T-helper 17 cell (primary cell): Measurements from ENCODE around the gene IGSF3. TPM values are rescaled to one million over a fixed set of nuclear protein-coding genes. Genes with fewer than 3 reads are reported as not detected.

Experiments used
- ATAC-seq: fragments of 150-1000 bp; cut with Tn5 transposase; 2 replicates; pipeline ENCODE4 v1.10.0; 2021; ENCODE audit warnings: mild to moderate bottlenecking, moderate library complexity
- DNase-seq, 3 donors: peaks; one replicate each; pipeline versions ENCODE4 v3.0.0 to v3.0.0-alpha.2; 2020 to 2021
- H3K9me3 ChIP-seq: one replicate; pipeline ENCODE4 v1.7.0; 2013; ENCODE audit warnings: low read length, mild to moderate bottlenecking; ENCODE audit not compliant: control insufficient read depth, poor library complexity, severe bottlenecking
- H3K27ac Mint-ChIP-seq: one replicate; pipeline ENCODE4 v1.8.0; 2022; ENCODE audit warnings: mild to moderate bottlenecking, moderate library complexity, mixed read lengths
- H3K27me3 Mint-ChIP-seq: one replicate; pipeline ENCODE4 v1.8.0; 2022; ENCODE audit warnings: mixed read lengths
- H3K36me3 Mint-ChIP-seq: one replicate; pipeline ENCODE4 v1.8.0; 2022; ENCODE audit warnings: low read depth, mixed read lengths
- H3K4me1 Mint-ChIP-seq: one replicate; pipeline ENCODE4 v1.8.0; 2022; ENCODE audit warnings: mild to moderate bottlenecking, mixed read lengths
- H3K4me3 Mint-ChIP-seq: one replicate; pipeline ENCODE4 v1.8.0; 2022; ENCODE audit warnings: mild to moderate bottlenecking, moderate library complexity, mixed read lengths
- total RNA-seq, 4 donors: library from RNA in 2 of 4; stranded (reverse) in 2 of 4; gene quantifications; one replicate each; pipeline ENCODE4 v1.2.3 and lab custom pipeline; 2022 to 2026

Gene IGSF3
- total RNA-seq, 2 donors from 2014 or later: 0.02 to 0.16 TPM

DNA sequence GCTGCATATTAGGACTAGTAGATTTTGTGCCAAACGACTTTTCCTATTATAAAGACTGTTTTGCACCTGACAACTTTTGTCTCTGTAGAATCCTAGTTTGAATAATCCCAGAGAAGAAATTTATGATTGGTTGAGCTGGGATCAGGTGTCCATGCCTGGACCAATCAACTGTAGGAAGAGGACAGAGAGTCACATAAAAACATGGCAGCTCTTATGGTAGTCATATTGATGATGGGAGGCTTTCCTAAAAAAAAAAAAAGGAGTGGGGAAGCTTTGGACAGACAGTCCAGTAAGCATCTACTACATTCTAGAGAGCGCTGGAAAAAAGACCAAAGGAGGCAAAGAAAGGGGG lies 30.7 kb upstream of the IGSF3 start:
- H3K27ac Mint-ChIP-seq: no peak overlapping the region
- ATAC-seq (no peak), DNase-seq (no peak)
- H3K4me1 Mint-ChIP-seq: no peaks in the 10 kb centered on the region
- H3K9me3 ChIP-seq: no peaks in the 10 kb centered on the region
- H3K27me3 Mint-ChIP-seq: peaks cover 8% of the 10 kb centered on the region
- no peak overlapping the region for H3K4me3 Mint-ChIP-seq
- H3K36me3 Mint-ChIP-seq: peaks cover 2% of the 10 kb centered on the region

DNA sequence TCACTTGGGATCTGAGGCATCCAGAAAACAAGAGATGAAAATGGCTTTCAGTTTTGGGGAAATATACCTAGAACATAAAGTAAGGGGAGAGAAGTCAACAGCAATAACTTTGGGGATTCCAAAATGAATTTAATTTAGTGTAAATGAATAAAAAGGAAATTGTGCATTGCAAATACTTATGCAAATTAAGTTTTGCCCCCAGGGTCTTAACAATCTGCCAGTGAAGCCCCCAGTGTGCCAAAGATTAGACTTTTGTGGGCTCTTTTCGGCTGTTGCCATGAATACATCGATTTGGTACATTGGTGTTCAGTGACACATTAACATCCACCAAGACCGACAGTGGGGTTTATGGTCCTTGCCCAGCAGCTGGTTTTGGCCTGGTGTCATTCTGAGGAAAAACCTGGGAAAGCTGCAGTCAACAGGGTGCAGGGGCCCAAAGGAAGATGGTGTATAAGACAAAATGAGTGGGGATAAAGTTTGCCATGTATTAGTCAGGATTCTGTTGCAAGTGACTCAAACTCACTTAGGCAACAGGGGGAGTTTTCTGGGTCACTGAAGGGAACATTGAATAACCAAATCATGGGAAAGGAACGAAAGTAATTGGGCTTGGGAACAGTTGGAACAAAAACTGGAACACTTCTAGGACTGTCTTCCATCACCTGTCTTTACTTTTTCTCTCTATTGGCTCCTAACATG lies 30.2 kb upstream of the IGSF3 start:
- no peak for DNase-seq
- Mint-ChIP-seq H3K4me1 (no peaks in the 10 kb centered on the region), H3K27me3 (peaks cover 11% of the 10 kb centered on the region)

DNA sequence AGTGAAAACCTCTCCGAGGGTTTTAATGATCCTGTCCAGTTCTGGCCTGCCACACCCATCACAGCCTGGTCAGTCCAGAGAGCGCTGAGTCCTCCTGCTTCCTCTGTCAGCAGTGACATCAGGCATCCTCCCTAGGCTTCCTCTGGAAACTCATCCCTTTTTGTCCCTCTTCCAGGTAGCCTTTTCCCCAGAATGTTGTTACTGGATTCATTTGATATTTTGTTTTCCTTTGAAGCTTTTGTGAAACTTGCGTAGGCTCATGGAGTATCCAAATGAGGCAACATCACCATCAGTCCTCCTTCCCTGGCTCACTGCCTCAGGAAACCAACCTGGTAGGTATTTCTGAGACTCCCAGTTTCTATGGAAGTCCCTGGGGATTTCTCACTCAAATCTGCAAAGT lies 27.0 kb upstream of the IGSF3 start:
- peaks cover 6% of the 10 kb centered on the region for H3K36me3 Mint-ChIP-seq
- peaks cover 34% of the 10 kb centered on the region for H3K27me3 Mint-ChIP-seq
- peaks cover 2% of the 10 kb centered on the region for H3K4me1 Mint-ChIP-seq
- ATAC-seq: no peak
- DNase-seq: no peak
- no peak overlapping the region for H3K4me3 Mint-ChIP-seq
- no peaks in the 10 kb centered on the region for H3K9me3 ChIP-seq
- no peak overlapping the region for H3K27ac Mint-ChIP-seq

More for the DNA sequence above, 30.2 kb upstream of the IGSF3 start:
- Mint-ChIP-seq H3K27ac (no peak overlapping the region), H3K4me3 (no peak overlapping the region), H3K36me3 (peaks cover 2% of the 10 kb centered on the region)
- no peak for ATAC-seq
- H3K9me3 ChIP-seq: no peaks in the 10 kb centered on the region

DNA sequence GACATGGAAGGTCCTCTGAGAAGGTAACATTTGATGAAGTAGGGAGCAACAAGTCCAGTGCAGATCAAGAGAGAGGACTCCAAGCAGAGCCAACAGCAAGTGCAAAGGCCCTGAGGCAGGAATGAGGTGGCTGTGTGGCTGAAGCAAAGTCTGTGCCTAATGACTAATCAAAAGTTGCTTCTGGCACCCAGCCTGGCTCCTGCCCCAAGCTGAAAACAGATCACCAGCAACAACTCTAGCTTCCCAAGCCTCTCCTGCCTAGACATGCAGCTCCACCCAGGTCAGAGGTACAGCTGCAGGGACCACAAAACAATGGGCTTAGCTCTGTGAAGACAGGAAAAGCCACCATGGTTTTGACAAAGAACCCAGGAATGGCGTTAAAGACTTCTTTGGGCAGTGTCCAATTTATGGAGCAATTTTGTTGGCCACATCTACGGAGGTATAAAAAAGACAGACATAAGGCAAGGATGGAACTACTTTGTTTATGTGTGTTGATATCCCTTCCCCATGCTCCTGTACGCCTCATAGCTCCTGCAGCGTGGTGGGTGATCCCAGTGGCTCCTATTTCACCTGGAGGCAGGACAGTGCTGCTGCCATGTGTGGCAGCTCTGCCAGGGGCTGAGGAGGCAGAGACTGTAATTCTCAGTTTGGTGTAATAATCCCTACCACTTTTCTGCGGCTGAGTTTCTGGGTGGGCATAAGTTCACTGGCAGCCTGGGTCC lies 26.4 kb upstream of the IGSF3 start:
- Mint-ChIP-seq H3K27ac (no peak overlapping the region), H3K4me3 (no peak overlapping the region), H3K4me1 (peaks cover 2% of the 10 kb centered on the region), H3K27me3 (peaks cover 34% of the 10 kb centered on the region), H3K36me3 (peaks cover 6% of the 10 kb centered on the region)
- DNase-seq (no peak), ATAC-seq (no peak)
- H3K9me3 ChIP-seq: no peaks in the 10 kb centered on the region

DNA sequence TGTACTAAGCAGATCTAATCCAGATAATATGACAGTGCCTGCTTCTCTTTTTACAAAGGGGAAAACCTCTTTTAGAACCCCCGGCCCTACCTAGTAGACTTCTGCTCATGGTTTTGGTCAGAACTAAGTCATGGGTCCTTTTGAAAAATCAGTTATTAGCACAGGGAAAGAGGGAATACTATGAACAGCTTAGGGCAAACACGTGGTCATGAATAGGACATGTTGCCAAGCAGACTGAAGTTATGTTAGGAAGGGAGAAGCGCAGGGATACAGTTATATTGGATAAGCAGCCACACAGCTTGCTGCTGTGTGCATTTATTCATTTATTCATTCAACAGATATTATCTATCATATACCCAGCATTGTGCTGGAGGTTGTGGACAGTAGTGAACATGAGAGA lies 25.3 kb upstream of the IGSF3 start:
- H3K27ac Mint-ChIP-seq: no peak overlapping the region
- H3K36me3 Mint-ChIP-seq: peaks cover 6% of the 10 kb centered on the region
- no peaks in the 10 kb centered on the region for H3K9me3 ChIP-seq
- H3K27me3 Mint-ChIP-seq: peaks cover 34% of the 10 kb centered on the region
- no peak overlapping the region for H3K4me3 Mint-ChIP-seq
- H3K4me1 Mint-ChIP-seq: peaks cover 2% of the 10 kb centered on the region
- ATAC-seq: no peak
- no peak for DNase-seq

DNA sequence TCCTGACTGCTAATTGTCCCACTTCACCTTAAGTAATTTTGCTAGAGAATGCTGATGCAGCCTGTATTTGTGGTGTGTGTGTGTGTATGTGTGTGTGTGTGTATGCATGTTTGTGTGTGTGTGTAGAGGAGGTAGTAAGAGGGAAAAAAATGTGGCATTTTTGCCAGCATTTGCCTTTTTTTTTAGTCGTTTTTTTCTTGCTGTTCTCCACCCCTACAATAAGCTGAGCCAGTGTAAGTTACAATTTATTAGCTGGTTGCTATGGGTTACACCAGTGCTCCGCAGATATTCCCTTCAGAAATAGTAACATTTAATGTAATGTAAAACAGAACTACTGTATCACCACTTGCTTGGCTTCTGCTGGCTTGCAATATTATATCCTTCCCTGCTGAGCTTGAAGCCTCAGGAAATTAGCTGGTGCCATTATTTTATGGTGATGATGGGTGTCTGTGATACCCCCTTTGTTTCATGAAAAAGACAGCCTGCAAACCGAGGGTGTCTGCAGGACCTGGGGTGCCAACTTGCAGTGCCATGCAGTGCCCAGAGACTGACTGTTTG lies 23.4 kb upstream of the IGSF3 start:
- no peaks in the 10 kb centered on the region for H3K9me3 ChIP-seq
- Mint-ChIP-seq H3K4me3 (no peak overlapping the region), H3K36me3 (peaks cover 6% of the 10 kb centered on the region), H3K27ac (no peak overlapping the region), H3K4me1 (peaks cover 2% of the 10 kb centered on the region), H3K27me3 (peaks cover 37% of the 10 kb centered on the region)
- no peak for ATAC-seq
- DNase-seq: no peak

DNA sequence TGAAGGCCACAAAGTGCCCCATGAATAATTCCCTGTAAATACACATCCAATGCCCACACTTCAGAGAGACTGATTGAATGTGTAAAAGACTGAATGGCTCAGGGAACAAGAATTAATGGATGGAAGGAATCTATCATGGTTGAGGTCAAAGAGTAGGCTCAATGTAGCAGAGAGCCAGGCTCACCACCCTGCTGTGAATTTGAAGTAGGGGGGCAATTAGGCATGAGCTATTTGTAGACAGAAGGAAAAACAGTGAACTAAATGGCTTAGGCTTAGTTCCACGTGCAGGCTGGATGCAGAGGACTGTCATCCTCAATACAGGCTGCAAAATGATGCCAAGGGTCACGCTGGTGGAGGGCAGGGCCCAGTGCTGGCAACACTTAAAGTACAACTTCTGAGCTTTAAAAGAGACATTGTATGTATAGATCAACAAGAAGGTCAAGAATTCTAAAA lies 22.9 kb upstream of the IGSF3 start:
- no peaks in the 10 kb centered on the region for H3K9me3 ChIP-seq
- Mint-ChIP-seq H3K36me3 (peaks cover 6% of the 10 kb centered on the region), H3K27ac (no peak overlapping the region), H3K27me3 (peaks cover 38% of the 10 kb centered on the region), H3K4me3 (no peak overlapping the region), H3K4me1 (peaks cover 2% of the 10 kb centered on the region)
- ATAC-seq (no peak), DNase-seq (no peak)

DNA sequence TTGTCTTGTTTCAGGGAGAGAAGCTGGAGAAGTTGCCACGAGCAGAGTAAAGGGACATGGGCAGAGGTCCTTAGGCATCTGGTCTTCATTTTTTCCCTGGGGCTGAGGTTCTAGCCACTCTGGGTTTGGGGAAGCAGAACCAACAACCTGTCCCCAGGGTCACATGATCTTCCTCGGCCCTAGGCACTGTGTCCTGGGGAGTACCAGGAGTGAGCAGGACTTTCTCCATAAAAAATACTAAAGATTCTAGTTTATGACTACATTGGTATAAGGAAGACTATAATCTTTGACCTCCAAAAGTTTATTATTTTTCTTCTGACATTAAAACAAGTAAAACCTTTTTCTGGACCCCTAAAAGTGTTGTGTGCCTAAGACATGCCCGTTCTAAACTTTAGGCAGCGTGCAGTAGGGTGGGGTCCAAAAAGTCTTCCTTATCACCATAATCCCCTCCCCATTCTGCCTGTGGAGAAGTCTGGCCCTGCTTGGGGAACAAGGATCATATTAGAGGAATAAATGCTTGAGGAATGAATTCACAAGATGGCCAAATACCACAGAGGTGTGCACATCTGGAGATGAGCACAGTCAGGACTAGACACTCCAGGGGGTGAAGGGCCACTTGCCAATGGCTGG lies 19.3 kb upstream of the IGSF3 start:
- ATAC-seq (no peak), DNase-seq (no peak)
- peak overlapping the region; percentile 34 for H3K27ac Mint-ChIP-seq
- H3K4me3 Mint-ChIP-seq: no peak overlapping the region
- H3K27me3 Mint-ChIP-seq: peaks cover 19% of the 10 kb centered on the region
- H3K36me3 Mint-ChIP-seq: no peaks in the 10 kb centered on the region
- H3K9me3 ChIP-seq: no peaks in the 10 kb centered on the region
- no peaks in the 10 kb centered on the region for H3K4me1 Mint-ChIP-seq

DNA sequence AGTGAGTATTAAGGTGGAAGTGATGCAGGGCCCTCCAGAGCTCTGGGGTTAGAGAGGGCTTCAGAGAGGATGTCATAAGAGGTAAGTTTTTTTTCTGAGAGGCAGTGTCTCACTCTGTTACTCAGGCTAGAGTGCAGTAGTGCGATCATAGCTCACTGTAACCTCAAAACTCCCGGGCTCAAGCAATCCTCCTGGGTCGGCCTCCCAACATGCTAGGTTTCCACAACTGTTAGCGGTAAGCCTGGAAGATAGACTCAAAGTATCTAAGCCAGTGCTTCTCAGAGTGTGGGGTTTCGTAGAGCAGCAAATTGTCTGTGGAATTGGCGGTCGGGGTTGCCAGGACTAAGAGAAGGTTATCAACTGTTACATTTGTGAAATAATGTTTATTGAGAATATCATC lies 18.6 kb upstream of the IGSF3 start:
- ATAC-seq (no peak), DNase-seq (no peak)
- no peaks in the 10 kb centered on the region for H3K9me3 ChIP-seq
- no peaks in the 10 kb centered on the region for H3K4me1 Mint-ChIP-seq
- no peak overlapping the region for H3K27ac Mint-ChIP-seq
- H3K27me3 Mint-ChIP-seq: peaks cover 12% of the 10 kb centered on the region
- no peak overlapping the region for H3K4me3 Mint-ChIP-seq
- H3K36me3 Mint-ChIP-seq: no peaks in the 10 kb centered on the region

DNA sequence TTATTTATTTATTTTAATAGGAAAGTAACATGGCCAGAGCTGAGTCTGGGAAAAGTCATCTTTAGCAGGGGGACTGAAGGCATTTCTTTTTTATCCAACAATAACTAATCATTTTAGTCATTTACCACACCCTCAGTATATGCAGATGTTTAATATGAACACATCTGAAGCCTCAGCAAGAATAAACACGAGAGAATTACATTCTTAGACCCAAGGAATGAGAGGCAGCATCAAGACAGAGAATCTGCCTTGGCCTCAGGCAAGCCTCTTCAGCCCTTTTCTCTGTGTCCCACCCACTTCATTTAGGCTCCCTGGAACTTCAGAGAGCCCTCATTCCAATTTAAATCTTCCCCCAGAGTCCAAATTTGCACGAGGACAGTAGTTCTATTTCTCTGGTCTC lies 17.0 kb upstream of the IGSF3 start:
- Mint-ChIP-seq H3K36me3 (no peaks in the 10 kb centered on the region), H3K27ac (no peak overlapping the region), H3K27me3 (peaks cover 4% of the 10 kb centered on the region), H3K4me1 (no peaks in the 10 kb centered on the region), H3K4me3 (no peak overlapping the region)
- ATAC-seq (no peak), DNase-seq (no peak)
- no peaks in the 10 kb centered on the region for H3K9me3 ChIP-seq

DNA sequence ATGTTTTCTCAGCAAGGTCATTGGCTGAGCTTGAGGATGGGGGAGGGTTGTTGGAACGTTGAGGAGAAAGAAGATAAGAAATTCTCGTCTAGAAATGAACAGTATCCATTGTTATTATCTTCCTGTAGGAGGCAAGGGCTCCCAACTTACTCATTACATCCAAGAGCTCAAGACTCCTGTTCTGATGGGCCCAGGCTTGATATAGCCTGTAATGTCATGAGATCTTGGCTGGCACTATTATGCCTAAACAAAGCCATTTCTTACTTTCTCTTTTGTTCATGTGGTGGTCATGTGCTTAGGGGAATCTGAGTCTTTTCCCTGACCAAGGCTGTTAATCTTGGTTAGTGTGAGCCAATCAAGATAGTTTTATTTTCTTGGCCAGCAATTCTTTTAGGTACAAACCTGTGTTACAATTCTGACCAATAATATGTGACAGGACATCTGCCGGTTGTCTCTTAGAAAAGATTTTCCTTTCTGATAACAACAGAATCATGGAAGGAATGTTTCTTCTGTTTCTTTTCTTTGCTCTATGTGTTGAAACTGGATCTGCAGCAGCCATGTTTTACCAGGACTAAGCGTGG lies 15.2 kb upstream of the IGSF3 start:
- Mint-ChIP-seq H3K27ac (no peak overlapping the region), H3K4me1 (no peaks in the 10 kb centered on the region), H3K27me3 (peaks cover 16% of the 10 kb centered on the region), H3K4me3 (no peak overlapping the region), H3K36me3 (peaks cover 3% of the 10 kb centered on the region)
- no peaks in the 10 kb centered on the region for H3K9me3 ChIP-seq
- no peak for DNase-seq
- no peak for ATAC-seq

DNA sequence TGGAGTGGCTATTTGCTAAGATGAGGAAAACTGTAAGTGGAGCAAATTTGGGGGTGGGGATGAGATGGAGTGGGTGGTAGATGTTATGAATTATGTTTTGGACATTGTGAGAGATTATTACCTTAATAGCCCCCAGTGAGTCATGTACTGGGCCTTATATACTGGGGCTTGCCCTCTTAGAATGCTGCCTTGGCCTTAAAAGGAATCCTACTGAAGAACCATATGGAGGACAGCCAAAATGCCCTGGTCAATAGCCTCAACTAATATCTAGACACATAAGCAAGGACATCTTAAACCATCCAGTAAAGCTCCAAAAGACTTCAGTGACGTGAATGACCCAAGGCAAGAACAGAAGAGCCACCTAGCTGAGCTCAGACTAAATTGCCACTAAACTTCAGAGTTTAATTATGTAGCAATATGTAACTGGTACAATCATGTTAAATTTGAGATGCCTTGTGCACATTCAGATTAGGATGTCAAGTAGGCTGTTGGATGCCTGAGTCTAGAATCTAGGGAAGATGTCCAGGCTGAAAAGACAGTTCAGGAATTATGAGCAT lies 13.9 kb upstream of the IGSF3 start:
- DNase-seq (no peak), ATAC-seq (no peak)
- Mint-ChIP-seq H3K4me3 (no peak overlapping the region), H3K4me1 (no peaks in the 10 kb centered on the region), H3K27ac (no peak overlapping the region), H3K36me3 (peaks cover 7% of the 10 kb centered on the region), H3K27me3 (peaks cover 29% of the 10 kb centered on the region)
- no peaks in the 10 kb centered on the region for H3K9me3 ChIP-seq

DNA sequence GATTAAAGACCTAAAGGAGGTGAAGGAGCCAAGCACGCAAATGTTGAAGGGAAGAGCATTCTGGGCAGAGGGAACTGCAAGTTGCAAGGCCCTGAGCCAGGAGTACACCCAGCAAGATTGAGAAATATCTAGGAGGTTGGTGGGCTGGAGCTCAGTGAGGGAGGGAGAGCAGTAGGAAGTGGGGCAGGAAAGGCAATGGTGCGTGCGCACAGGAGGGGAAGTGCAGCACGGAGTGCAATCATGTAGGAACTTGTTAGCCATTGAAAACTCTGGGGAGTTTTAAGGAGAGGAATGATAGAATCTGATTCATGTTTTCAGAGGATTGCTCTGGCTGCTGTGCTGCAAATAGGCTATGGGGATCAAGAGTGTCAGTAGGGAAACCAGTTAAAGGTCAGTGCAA lies 13.2 kb upstream of the IGSF3 start:
- peaks cover 31% of the 10 kb centered on the region for H3K27me3 Mint-ChIP-seq
- no peak for ATAC-seq
- H3K27ac Mint-ChIP-seq: no peak overlapping the region
- peaks cover 7% of the 10 kb centered on the region for H3K36me3 Mint-ChIP-seq
- no peak for DNase-seq
- no peak overlapping the region for H3K4me3 Mint-ChIP-seq
- H3K4me1 Mint-ChIP-seq: no peaks in the 10 kb centered on the region
- H3K9me3 ChIP-seq: no peaks in the 10 kb centered on the region
